HG02970 (cell line): ENCODE results near the gene PIP4P1.
A peak's percentile ranks its signal among the peaks of the same experiment; 100 is the strongest.
"Not testable (repeated sequence)": the region's sequence is repeated elsewhere in the genome, so short reads cannot be mapped to it uniquely, and the experiment has no call there.

ENCODE experiments used
- ATAC-seq: cut with Tn5 transposase; IDR thresholded peaks from one replicate; pipeline ENCODE4 v1.9.1; 2021; ENCODE audit warnings: mild to moderate bottlenecking, moderate library complexity, moderate number of reproducible peaks; ENCODE audit not compliant: unreplicated experiment, low FRiP score

The PIP4P1 gene

DNA sequence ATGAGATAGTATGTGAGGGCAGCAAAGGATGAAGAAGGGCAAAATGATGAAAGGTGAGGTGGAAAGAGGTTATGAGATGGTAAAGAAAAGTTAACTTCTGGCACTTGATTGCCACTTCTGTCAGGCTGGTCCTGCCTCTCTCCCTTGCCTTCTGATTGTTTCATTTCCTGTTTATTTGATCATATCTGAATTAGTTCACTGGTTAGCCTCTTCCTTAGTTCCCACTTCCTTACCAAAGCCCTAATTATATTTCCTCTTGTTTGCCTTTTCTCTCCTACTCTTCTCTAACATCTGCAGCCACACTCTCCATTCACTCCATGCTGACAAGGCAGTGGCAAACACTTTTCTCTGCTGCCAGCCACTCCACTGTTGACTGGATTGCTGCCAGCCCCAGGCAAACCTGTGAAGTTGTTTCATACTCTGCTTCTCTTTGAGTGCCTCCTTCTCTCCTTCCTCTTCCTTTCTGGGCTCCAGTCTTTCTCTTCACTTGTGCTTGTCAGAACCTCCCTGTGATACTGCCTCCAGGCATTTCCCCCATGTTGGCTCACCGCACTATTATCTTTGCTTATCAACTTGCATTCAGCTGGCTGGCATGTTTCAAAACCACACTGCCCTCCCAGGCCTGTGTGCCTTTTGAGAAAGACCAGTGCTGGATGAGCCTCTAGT lies 16.1 kb upstream of the PIP4P1 start:
- ATAC-seq, result no peak

DNA sequence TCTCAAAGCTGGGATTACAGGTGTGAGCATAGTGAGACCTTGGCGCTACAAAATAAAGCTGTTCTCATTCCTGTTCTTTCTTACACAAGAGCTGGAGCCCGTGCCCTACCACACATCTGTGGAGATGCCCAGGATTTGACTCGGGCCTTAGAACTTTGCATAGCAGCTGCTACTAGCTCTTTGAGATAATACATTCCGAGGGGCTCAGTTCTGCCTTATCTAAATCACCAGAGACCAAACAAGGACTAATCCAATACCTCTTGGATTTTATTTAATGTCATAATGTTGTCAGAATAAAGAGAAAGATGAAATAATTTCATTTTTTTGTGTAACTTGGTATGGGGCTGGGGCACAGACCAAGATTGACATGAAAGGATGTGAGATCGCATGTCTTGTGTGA lies 15.5 kb upstream of the PIP4P1 start:
- ATAC-seq, result no peak

GRCh38 chr14:20472536-20473169 lies 11.4 kb upstream of the PIP4P1 start:
- no peak for ATAC-seq

GRCh38 chr14:20470603-20470901 lies 9.3 kb upstream of the PIP4P1 start:
- no peak for ATAC-seq

GRCh38 chr14:20469890-20470602 lies 8.8 kb upstream of the PIP4P1 start:
- peak; percentile 27 for ATAC-seq

DNA sequence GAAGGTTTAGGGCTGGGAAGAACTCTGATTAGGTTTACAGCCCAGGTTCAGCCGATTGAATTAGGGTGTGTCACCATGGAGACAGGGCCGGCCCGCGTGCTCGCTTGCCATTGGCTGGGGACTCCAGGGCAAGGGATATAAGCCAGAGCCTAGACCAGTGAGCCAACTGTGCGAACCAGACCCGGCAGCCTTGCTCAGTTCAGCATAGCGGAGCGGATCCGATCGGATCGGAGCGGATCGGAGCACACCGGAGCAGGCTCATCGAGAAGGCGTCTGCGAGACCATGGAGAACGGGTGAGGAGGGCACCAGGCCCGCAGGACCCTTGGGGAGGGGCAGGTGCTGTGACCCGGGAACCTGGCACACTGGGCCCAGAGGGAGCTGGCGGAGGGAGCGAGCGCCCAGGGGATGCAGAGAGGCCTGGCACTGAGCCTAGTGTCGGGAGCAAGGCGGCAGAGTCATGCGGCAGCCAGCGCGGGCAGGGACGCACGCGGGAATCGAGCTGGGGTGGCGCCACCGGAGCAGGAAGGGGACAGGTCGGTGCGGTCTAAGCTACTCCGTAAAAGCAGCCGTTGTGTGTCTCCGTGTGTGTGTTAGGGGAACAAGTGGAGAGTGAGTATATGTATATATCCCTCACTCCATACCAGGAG lies 8.1 kb upstream of the PIP4P1 start, which contains the start of gene PNP:
PNP (plus strand) TSS at position 165 of the 648 bp plus-strand sequence; CDS start at position 284, 119 bp downstream.
- peak; percentile 90 for ATAC-seq

GRCh38 chr14:20468764-20469241 lies 7.6 kb upstream of the PIP4P1 start:
- no peak for ATAC-seq

DNA sequence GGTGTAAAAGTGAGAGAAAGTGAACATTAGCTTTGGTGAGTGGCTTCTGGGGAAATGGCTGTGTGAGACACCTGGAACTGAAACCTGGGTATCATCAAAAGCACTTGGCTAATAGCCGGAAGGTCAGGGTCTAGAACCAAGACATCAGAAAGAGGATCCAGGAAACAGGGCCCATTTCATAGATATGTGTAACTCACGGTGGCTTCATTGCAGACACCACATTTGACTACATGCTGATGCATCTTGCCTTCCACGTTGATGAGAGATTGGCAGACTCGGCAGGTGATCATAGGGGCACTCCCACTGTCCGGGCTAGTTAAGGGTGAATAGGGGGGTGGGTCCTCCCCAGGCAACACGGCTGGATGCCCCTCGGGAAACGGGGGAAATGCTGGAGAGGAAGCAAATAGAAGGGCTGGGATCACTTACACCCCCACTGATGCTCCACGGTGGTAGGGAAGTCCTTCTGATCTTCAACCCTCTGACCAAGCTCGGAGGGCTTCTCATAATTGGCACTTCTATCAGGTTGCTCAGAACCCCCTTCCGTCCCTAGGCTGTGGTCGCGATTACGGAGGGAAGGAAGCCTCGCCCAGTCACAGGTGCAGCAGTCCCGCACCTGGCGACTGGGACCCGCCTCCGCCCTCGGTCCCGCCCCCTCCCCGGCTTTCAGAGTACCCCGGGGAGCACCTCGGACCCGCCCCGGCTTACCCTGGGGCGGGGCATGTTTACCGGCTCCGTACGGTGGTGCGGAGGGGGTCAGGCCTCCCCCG lies 593 bp downstream of the PIP4P1 start:
- ATAC-seq, result peak; percentile 1

DNA sequence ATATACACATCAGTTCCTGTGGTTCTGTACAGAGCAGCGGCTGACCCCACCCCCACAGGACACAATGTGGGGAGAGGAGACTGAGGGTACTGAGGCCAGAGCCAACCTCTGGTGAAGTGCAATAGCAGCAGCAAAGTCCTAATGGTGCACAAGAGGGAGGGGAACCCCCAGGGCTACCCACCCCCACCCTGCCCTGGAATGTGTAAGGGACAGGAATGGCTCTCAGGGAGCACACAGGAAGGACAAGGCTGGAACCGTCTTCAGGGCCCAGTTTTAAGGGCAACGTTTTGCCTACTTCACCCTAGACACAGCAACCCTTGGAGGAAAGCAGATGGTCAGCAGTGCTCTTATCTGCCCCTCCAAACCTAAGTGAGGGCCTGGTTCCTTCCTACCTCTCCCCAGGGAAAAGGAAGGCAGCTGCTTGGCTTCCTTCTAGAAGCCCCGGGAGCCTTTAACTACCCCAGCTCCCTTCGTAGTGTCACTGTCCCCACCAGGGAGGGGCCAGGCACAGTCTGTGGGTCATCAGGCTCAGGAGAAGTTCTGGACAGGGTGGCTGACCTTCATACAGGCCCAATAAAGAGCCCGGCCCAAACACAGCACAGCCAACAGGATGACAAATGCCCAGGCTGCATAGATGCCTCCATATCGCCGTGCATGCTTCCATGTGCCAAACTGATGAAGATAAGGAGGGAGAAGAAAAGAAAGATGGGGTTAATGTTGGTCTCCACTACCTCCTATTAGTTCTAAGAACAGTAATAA lies 3.0 kb downstream of the PIP4P1 start:
- ATAC-seq, result no peak

- no peak for ATAC-seq
Measured at GRCh38 chr14:20456971-20457370, 4.3 kb downstream of the PIP4P1 start.

- ATAC-seq, result peak; percentile 47
Measured at GRCh38 chr14:20455355-20456300, 5.6 kb downstream of the PIP4P1 start.

DNA sequence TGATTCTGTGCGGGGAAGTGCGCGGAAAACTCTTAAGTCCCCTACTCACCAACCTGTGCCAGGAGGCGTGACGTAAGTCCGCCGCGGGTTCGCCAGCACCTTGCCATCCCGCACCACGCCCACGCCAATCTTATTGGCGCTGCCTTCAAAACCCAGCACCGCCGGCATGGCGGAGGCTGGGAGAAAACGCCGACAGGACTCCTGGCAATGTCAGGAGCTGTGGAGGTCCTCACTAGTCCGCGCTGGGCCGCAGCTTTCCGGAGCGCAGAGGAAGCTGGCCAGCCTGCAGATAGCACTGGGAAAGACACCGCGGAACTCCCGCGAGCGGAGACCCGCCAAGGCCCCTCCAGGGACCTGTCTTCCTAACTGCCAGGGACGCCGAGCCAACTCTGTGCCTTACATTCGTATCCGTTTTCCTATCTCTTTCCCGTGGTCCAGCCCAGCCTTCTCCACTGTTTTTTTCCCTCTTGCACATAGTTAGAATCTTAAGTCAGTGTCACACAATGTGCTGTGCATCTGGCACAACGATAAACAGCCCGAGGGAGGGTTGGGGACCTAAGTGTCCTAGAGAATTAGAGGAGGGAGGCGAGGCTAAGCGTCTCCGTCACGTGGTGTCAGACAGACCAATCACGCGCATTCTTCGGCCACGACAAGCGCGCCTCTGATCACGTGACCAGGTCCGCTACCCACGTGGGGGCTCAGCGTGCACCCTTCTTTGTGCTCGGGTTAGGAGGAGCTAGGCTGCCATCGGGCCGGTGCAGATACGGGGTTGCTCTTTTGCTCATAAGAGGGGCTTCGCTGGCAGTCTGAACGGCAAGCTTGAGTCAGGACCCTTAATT lies 6.5 kb downstream of the PIP4P1 start, which contains the start of the genes APEX1 and OSGEP:
APEX1 (plus strand) TSS at position 711 of the 839 bp plus-strand sequence. CDS start 420 bp downstream, outside the sequence.
OSGEP (minus strand) TSS at position 297 of the 839 bp plus-strand sequence; CDS start at position 168, 129 bp downstream.
- ATAC-seq, result peak; percentile 79

- not testable (repeated sequence) for ATAC-seq
Measured at GRCh38 chr14:20452831-20453230, 8.4 kb downstream of the PIP4P1 start.

GRCh38 chr14:20446889-20447288 lies 14.3 kb downstream of the PIP4P1 start:
- no peak for ATAC-seq

- not testable (repeated sequence) for ATAC-seq
Measured at GRCh38 chr14:20443650-20444049, 17.6 kb downstream of the PIP4P1 start.

DNA sequence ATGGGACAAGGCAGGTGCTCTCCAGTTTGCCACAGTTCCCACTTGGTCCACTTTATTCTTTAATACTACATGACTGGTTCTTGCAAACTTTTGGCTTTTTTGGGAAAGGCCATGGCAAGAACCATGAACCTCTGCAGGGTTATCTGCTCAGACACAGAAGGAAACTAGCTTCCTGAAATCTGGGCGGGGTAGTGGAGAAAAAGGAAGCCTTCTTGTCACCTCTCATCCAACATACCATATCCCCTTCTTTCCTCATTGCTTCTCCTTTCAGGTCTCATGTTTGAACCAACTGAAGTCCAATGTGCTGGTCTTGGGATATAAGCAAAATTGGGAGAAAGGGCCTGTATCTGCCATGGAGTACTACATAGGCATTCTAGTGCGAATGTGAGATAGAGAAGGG lies 19.8 kb downstream of the PIP4P1 start:
- no peak for ATAC-seq

DNA sequence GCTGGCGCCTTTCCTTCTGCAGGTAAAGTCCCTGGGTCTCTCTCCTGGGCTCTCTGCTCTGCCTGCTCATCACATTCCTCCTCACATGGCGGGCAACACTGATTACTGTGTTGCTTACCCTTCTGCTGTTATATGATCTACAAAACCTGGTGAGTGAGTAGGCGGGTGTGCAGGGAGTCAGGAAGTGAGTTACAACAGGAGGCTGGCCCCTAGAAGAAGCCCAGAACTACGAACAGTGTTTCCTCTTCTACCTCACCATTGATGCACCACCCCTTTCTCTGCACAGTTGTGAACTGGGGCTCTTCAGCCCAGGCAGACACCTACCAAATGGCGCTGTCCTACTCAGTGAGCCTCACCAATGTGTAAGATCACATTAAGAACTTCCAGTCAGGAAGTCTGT lies 20.4 kb downstream of the PIP4P1 start:
- no peak for ATAC-seq
